Lower leg skin (tissue), 4 donors: ENCODE results near the gene CFAP54. TPM values are rescaled to one million over a fixed set of nuclear protein-coding genes. Genes with fewer than 3 reads are reported as not detected.

Experiments
- DNase-seq, 2 donors: peaks; one replicate each; pipeline ENCODE4 v3.0.0-alpha.2; 2019; ENCODE audit warnings: low spot score in 2 of 2
- H3K4me3 ChIP-seq: fragments of 200-600 bp; sonication (generic); 2 replicates; pipeline ENCODE4 v1.5.1; 2017; ENCODE audit warnings: mild to moderate bottlenecking, low read depth; ENCODE audit not compliant: poor library complexity, severe bottlenecking
- CTCF ChIP-seq, 3 donors: fragments of 450-650 bp; IDR thresholded peaks; one replicate each; pipeline ENCODE4 v1.5.1; 2016; ENCODE audit warnings: antibody characterized with exemption in 3 of 3, mild to moderate bottlenecking in 3 of 3, moderate library complexity in 2 of 3
- POLR2A ChIP-seq, 2 donors: fragments of 450-650 bp; IDR thresholded peaks; one replicate each; pipeline ENCODE4 v1.6.1; 2016 to 2017; ENCODE audit warnings: antibody characterized with exemption in 2 of 2, mild to moderate bottlenecking in 1 of 2, moderate library complexity in 1 of 2
- WGBS, 2 donors: methylation state at CpG; one replicate each; pipeline ENCODE4 v1.1.5; 2018; 5-methylcytosine and 5-hydroxymethylcytosine counted together
- intact Hi-C: fragments of 100-400 bp; cut with DNase I; formaldehyde crosslinking; loops from one replicate; pipeline ENCODE4 v1.15.0; 2023; ENCODE audit warnings: low total_unique reads
- total RNA-seq, 4 donors: library from RNA; depleted of rRNA; stranded (reverse); fragments of >200 nt; gene quantifications; one replicate each; pipeline ENCODE4 v1.1.0, GENCODE V29; 2016

CFAP54 gene
- total RNA-seq, 4 donors from 2014 or later: 0.04 to 0.59 TPM; not detected in 2

GRCh38 chr12:96821592-96821991 lies 332.2 kb downstream of the CFAP54 start:
- no peak for DNase-seq
- intact Hi-C loops: no loop called here
- TF ChIP-seq CTCF (IDR thresholded peaks at IDR 0.05) (no peak), POLR2A (IDR thresholded peaks at IDR 0.05) (no peak)
- H3K4me3 ChIP-seq: no peak overlapping the region
- WGBS, 2 donors: 69 to 81% methylated on average over 3 of the region's 3 CpGs

GRCh38 chr12:96822641-96823040 lies 333.3 kb downstream of the CFAP54 start:
- WGBS, 2 donors: 63 to 74% methylated on average over 1 of the region's 1 CpG
- TF ChIP-seq POLR2A (IDR thresholded peaks at IDR 0.05): no peak
- no peak for TF ChIP-seq CTCF (IDR thresholded peaks at IDR 0.05)
- DNase-seq: no peak
- H3K4me3 ChIP-seq: no peak overlapping the region
- intact Hi-C loops: no loop called here

GRCh38 chr12:96824074-96824837 lies 334.9 kb downstream of the CFAP54 start:
- DNase-seq: no peak
- intact Hi-C loops: no loop called here
- TF ChIP-seq CTCF (IDR thresholded peaks at IDR 0.05): no peak
- no peak for TF ChIP-seq POLR2A (IDR thresholded peaks at IDR 0.05)
- H3K4me3 ChIP-seq: no peak overlapping the region
- 79 to 83% methylated on average over 7 of the region's 7 CpGs for WGBS, 2 donors

- WGBS, 2 donors: 94 to 98% methylated on average over 2 of the region's 2 CpGs
- DNase-seq: no peak
- no peak overlapping the region for H3K4me3 ChIP-seq
- intact Hi-C loops: no loop called here
- no peak for TF ChIP-seq CTCF (IDR thresholded peaks at IDR 0.05)
- TF ChIP-seq POLR2A (IDR thresholded peaks at IDR 0.05): no peak
Observed at GRCh38 chr12:96824838-96825236, 335.5 kb downstream of the CFAP54 start.

GRCh38 chr12:96828169-96828789 lies 338.9 kb downstream of the CFAP54 start:
- DNase-seq: no peak
- no peak for TF ChIP-seq POLR2A (IDR thresholded peaks at IDR 0.05)
- no peak for TF ChIP-seq CTCF (IDR thresholded peaks at IDR 0.05)
- intact Hi-C loops: no loop called here
- 88 to 90% methylated on average over 5 of the region's 5 CpGs for WGBS, 2 donors
- H3K4me3 ChIP-seq: no peak overlapping the region
